Neural progenitor cell (in vitro differentiated cells): ENCODE measurements around the gene CNTRL.

Experiments used
- CTCF ChIP-seq: fragments of 200-600 bp; sonication (generic); IDR thresholded peaks from 2 replicates; pipeline ENCODE4 v1.5.1; 2017; ENCODE audit warnings: antibody characterized with exemption, mild to moderate bottlenecking
- EZH2phosphoT487 ChIP-seq: fragments of 200-600 bp; sonication (generic); IDR thresholded peaks from 2 replicates; pipeline ENCODE4 v1.6.1; 2017; ENCODE audit warnings: antibody characterized with exemption

GRCh38 chr9:121073038-121073437 is 1.7 kb upstream of the CNTRL start:
- TF ChIP-seq EZH2phosphoT487 (no peak), CTCF (no peak)
